Chondrocyte (in vitro differentiated cells): ENCODE data around the gene PKP1. TPM values are rescaled to one million over a fixed set of nuclear protein-coding genes. Genes with fewer than 3 reads are reported as not detected.

Source experiments
- DNase-seq: peaks from one replicate; pipeline ENCODE4 v3.0.0; 2021; ENCODE audit warnings: mixed read lengths, low spot score
- H3K27ac Mint-ChIP-seq: one replicate; pipeline ENCODE4 v1.8.0; 2021; ENCODE audit warnings: mild to moderate bottlenecking, moderate library complexity, mixed read lengths; ENCODE audit not compliant: unreplicated experiment
- H3K27me3 Mint-ChIP-seq: 2 replicates; pipeline ENCODE4 v1.8.0; 2021; ENCODE audit warnings: low read depth, mixed read lengths
- H3K36me3 Mint-ChIP-seq: 2 replicates; pipeline ENCODE4 v1.8.0; 2021; ENCODE audit warnings: low read depth, mixed read lengths
- H3K4me1 Mint-ChIP-seq: 2 replicates; pipeline ENCODE4 v1.8.0; 2021; ENCODE audit warnings: low read depth, mild to moderate bottlenecking, mixed read lengths
- H3K4me3 Mint-ChIP-seq: one replicate; pipeline ENCODE4 v1.8.0; 2021; ENCODE audit warnings: mild to moderate bottlenecking, moderate library complexity, mixed read lengths; ENCODE audit not compliant: unreplicated experiment
- H3K9me3 Mint-ChIP-seq: 2 replicates; pipeline ENCODE4 v1.8.0; 2021; ENCODE audit warnings: low read depth, mixed read lengths
- total RNA-seq: library from RNA; stranded (reverse); gene quantifications from 3 replicates; pipeline ENCODE4 v1.2.1, GENCODE V29; 2021
- TF ChIP-seq, protein P1 (sequence below): fragments of 200-600 bp; sonication (generic); IDR thresholded peaks from 2 replicates; pipeline ENCODE4 v1.5.0; 2021; ENCODE audit warnings: antibody characterized with exemption, mild to moderate bottlenecking, moderate library complexity

Gene PKP1
- total RNA-seq, 1 donor from 2014 or later, result 4.0 TPM

DNA sequence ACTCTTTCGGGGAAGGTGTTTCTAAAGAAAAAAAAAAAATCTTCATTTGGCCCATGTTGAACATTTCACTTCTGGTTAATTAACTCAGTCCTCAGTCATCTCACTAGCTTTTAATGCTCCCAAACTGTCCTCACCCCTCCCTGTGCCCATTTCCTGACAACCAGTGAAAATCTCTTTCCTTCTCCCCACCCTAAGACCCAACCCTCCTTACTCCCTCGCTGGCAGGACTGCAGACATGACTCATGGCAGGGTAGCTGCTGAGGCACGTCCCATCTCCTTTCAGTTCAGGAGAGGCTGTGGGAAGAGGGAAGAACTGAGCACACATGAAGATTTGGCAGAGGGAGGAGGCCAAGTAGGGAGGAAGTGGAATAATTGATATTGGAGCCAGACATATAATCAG lies 12.6 kb downstream of the PKP1 start:
- Mint-ChIP-seq H3K4me3 (no peak overlapping the region), H3K36me3 (peaks cover 2% of the 10 kb centered on the region), H3K27ac (peak overlapping the region; percentile 43), H3K27me3 (no peaks in the 10 kb centered on the region), H3K4me1 (peaks cover 38% of the 10 kb centered on the region), H3K9me3 (no peaks in the 10 kb centered on the region)
- TF ChIP-seq, protein P1, sequence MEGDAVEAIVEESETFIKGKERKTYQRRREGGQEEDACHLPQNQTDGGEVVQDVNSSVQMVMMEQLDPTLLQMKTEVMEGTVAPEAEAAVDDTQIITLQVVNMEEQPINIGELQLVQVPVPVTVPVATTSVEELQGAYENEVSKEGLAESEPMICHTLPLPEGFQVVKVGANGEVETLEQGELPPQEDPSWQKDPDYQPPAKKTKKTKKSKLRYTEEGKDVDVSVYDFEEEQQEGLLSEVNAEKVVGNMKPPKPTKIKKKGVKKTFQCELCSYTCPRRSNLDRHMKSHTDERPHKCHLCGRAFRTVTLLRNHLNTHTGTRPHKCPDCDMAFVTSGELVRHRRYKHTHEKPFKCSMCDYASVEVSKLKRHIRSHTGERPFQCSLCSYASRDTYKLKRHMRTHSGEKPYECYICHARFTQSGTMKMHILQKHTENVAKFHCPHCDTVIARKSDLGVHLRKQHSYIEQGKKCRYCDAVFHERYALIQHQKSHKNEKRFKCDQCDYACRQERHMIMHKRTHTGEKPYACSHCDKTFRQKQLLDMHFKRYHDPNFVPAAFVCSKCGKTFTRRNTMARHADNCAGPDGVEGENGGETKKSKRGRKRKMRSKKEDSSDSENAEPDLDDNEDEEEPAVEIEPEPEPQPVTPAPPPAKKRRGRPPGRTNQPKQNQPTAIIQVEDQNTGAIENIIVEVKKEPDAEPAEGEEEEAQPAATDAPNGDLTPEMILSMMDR, result no peak
- no peak for DNase-seq

DNA sequence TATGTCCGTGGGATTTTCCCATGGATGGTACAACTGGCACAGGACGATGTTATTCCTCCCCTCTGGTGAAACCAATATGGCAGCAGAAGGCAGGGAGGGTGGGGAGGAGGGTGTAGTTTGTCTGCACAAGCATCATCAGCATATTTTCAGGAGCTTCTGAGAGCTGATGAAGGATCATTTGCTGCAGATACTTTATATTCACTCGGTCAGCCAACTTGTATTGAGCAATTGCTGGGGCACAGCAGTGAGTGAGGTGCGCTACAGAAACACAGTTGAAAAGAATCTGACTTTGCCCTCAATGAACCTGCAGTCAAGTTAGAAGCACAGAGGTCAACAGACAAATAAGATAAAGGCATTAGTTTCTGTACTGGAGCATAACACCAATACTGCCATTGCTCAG lies 13.0 kb downstream of the PKP1 start:
- TF ChIP-seq, protein P1, result no peak
- H3K9me3 Mint-ChIP-seq, result no peaks in the 10 kb centered on the region
- DNase-seq, result no peak
- H3K36me3 Mint-ChIP-seq, result peaks cover 2% of the 10 kb centered on the region
- H3K27me3 Mint-ChIP-seq, result no peaks in the 10 kb centered on the region
- H3K27ac Mint-ChIP-seq, result peak overlapping the region; percentile 43
- H3K4me1 Mint-ChIP-seq, result peaks cover 42% of the 10 kb centered on the region
- H3K4me3 Mint-ChIP-seq, result no peak overlapping the region

DNA sequence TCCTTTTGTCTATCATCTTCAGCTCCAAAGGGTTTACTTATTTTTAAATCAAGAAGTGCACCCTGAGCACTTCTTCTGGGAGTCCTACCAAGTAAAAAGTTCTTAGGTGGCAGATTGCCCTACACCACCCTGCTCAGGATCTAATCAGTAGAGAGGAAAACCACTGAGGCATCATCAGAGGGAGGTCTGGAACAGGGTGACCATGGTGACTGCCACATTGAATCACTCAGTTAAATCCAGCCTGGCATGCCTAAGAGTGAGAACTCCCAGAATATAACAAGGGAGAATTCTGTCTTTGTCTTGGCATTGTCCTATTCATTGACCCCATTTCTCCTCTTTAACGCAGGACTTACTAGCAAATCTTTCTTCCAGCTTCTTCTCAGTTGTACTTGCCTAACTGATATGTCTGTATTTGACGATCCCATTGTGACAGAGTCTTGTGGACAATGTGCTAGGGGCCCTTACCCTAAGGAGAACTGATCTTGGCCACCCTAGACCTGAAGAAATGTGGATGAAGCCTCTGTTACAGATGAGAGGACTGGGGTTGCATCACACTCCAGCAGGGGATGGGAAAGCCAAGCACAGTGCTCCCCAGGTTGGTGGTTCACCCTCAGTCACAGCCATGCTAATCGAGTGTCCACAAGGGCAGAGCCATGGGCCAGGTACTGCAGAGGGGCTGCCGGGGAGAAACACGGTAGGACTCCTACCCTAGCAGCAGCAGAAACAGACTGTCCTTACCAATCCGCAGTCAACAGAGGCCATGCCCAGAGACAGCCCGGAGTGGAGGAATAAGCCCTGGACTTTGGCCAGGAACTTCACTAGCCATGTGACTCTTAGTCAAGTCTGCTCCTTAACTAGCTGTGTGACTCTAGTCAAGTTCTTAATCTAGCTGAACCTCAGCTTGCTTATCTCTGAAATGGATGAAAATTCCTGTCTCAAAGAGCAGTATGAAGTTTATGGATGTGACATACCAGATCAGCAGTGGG lies 15.4 kb downstream of the PKP1 start:
- Mint-ChIP-seq H3K4me1 (peaks cover 51% of the 10 kb centered on the region), H3K36me3 (no peaks in the 10 kb centered on the region), H3K27ac (no peak overlapping the region), H3K27me3 (no peaks in the 10 kb centered on the region), H3K9me3 (no peaks in the 10 kb centered on the region), H3K4me3 (no peak overlapping the region)
- TF ChIP-seq, protein P1, result no peak
- no peak for DNase-seq

DNA sequence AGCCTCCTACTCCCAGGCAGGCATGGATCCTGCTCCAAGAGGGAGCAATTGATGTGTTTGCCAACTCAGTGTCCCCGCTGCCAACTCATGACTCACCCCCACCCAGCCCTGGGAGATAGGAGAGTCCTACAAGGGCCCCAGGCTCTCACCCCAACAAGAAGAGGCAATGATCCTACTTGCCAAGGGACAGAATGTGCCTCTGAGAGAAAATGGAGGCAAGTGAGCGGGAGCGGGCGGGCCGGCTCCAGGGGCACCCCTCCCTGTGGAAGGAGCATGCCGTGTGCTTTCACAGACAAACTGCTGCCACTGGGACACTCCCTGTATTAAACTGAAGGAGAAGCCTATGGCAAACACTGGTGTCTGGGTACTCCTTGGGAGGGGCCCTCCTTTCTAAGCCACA lies 16.7 kb downstream of the PKP1 start:
- no peaks in the 10 kb centered on the region for H3K36me3 Mint-ChIP-seq

DNA sequence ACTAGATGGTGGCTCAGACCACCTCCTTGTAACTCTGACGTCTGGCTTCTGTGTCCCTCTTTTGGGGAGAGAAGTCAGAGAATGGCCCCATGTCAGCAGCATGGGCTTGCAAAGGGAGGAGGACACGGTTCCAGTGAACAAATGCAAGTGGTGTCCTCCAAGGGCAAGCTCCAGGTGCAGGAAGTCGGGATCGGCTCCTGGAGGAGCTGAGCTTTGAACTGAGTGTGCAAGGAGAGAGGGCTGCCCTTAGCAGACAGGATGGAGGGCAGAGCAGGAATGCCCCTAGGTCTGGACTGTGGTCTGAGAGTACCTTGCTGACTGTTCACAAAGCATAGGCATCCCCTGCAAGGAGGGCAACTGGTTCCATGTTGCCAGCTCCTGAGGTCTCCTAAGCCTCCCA lies 17.3 kb downstream of the PKP1 start:
- TF ChIP-seq, protein P1, result no peak
- DNase-seq, result no peak

More for the DNA sequence above, 16.7 kb downstream of the PKP1 start:
- Mint-ChIP-seq H3K4me1 (peaks cover 47% of the 10 kb centered on the region), H3K27me3 (no peaks in the 10 kb centered on the region), H3K4me3 (no peak overlapping the region), H3K9me3 (no peaks in the 10 kb centered on the region), H3K27ac (no peak overlapping the region)
- TF ChIP-seq, protein P1, result no peak
- DNase-seq, result no peak

More for the DNA sequence above, 17.3 kb downstream of the PKP1 start:
- Mint-ChIP-seq H3K4me1 (peaks cover 40% of the 10 kb centered on the region), H3K27me3 (no peaks in the 10 kb centered on the region), H3K36me3 (no peaks in the 10 kb centered on the region), H3K9me3 (no peaks in the 10 kb centered on the region), H3K4me3 (no peak overlapping the region), H3K27ac (no peak overlapping the region)
